OCI-LY7 (cell line): ENCODE measurements around the gene COBLL1. TPM values are rescaled to one million over a fixed set of nuclear protein-coding genes. Genes with fewer than 3 reads are reported as not detected.

Experiments used
- BruUV-seq: library from RNA; stranded (reverse); fragments of 400-500 nt; replicated peaks from 2 replicates; lab custom pipeline; 2021; lab: Mats Ljungman, UMichigan
- CTCF ChIA-PET: fragments of 300-600 bp; sonication (Branson Sonifier 250); formaldehyde crosslinking; loops from one replicate; lab custom pipeline; 2022; ENCODE audit warnings: antibody characterized with exemption; ENCODE audit not compliant: unreplicated experiment; lab: Charles Lee
- POLR2A ChIA-PET: fragments of 300-600 bp; sonication (Branson Sonifier 250); formaldehyde crosslinking; loops from one replicate; lab custom pipeline; 2022; ENCODE audit warnings: antibody characterized with exemption; lab: Charles Lee
- DNase-seq: peaks from one replicate; pipeline ENCODE4 v3.0.0-alpha.2; 2015; ENCODE audit warnings: low spot score
- H2AFZ ChIP-seq: fragments of 200-600 bp; sonication (generic), shearing (Covaris generic); 2 replicates; pipeline ENCODE4 v1.6.1; 2014; ENCODE audit warnings: mild to moderate bottlenecking, antibody characterized with exemption, low read length, moderate library complexity
- H3K27ac ChIP-seq: fragments of 200-600 bp; sonication (generic); 2 replicates; pipeline ENCODE4 v1.5.1; 2014; ENCODE audit warnings: mixed run types, low read depth, mild to moderate bottlenecking, moderate library complexity, low read length, inconsistent platforms; ENCODE audit not compliant: poor library complexity, severe bottlenecking
- H3K36me3 ChIP-seq: fragments of 200-600 bp; sonication (generic); 2 replicates; pipeline ENCODE4 v1.6.1; 2014; ENCODE audit warnings: mild to moderate bottlenecking, antibody characterized with exemption, low read length, moderate library complexity, mixed read lengths; ENCODE audit not compliant: insufficient read depth
- H3K4me1 ChIP-seq: fragments of 200-600 bp; sonication (generic); 2 replicates; pipeline ENCODE4 v1.5.1; 2014; ENCODE audit warnings: mild to moderate bottlenecking, low read length; ENCODE audit not compliant: insufficient read depth, poor library complexity, severe bottlenecking
- H3K4me2 ChIP-seq: fragments of 200-600 bp; sonication (generic); 2 replicates; pipeline ENCODE4 v1.6.1; 2014; ENCODE audit warnings: mild to moderate bottlenecking, low read length
- H3K4me3 ChIP-seq: fragments of 200-600 bp; sonication (generic); 2 replicates; pipeline ENCODE4 v1.5.1; 2014; ENCODE audit warnings: mild to moderate bottlenecking, low read depth, low read length; ENCODE audit not compliant: poor library complexity, severe bottlenecking
- H3K79me2 ChIP-seq: fragments of 200-600 bp; sonication (generic); 2 replicates; pipeline ENCODE4 v1.6.1; 2016; ENCODE audit warnings: low read depth, mild to moderate bottlenecking, low read length, moderate library complexity, mixed read lengths; ENCODE audit not compliant: insufficient read depth
- H3K9me2 ChIP-seq: fragments of 200-600 bp; sonication (generic); 2 replicates; pipeline ENCODE4 v1.6.1; 2016; ENCODE audit warnings: mild to moderate bottlenecking, low read length, mixed read lengths; ENCODE audit not compliant: insufficient read depth
- H3K9me3 ChIP-seq: fragments of 200-600 bp; sonication (generic); 2 replicates; pipeline ENCODE4 v1.6.1; 2014; ENCODE audit warnings: mild to moderate bottlenecking, mixed run types, low read length, mixed read lengths
- H4K20me1 ChIP-seq: fragments of 200-600 bp; sonication (generic); 2 replicates; pipeline ENCODE4 v1.6.1; 2014; ENCODE audit warnings: mild to moderate bottlenecking, antibody characterized with exemption, low read length, moderate library complexity, mixed read lengths; ENCODE audit not compliant: insufficient read depth
- CTCF ChIP-seq: fragments of 200-600 bp; sonication (generic); conservative IDR thresholded peaks from 2 replicates; pipeline ENCODE4 v1.5.1; 2014; ENCODE audit warnings: mild to moderate bottlenecking, antibody characterized with exemption, low read length, moderate library complexity, mixed read lengths
- EZH2phosphoT487 ChIP-seq: fragments of 200-600 bp; sonication (generic); IDR thresholded peaks from 2 replicates; pipeline ENCODE4 v1.6.1; 2018; ENCODE audit warnings: low read depth, borderline replicate concordance, mild to moderate bottlenecking, mixed run types, antibody characterized with exemption, low read length, moderate library complexity, mixed read lengths
- intact Hi-C: fragments of 100-400 bp; cut with micrococcal nuclease; formaldehyde crosslinking; loops from one replicate; pipeline ENCODE4 v1.10.0; 2022; ENCODE audit not compliant: unreplicated experiment
- total RNA-seq, 2 experiments: library from RNA; depleted of rRNA in 1 of 2; stranded (reverse); fragments of >200 nt in 1 of 2; shearing (Covaris generic) in 1 of 2; gene quantifications; 2 replicates each; pipeline ENCODE4 v1.2.3, GENCODE V29; 2014 to 2022

COBLL1 gene
- total RNA-seq, 2 experiments from 2014 or later: 0.79 to 40.7 TPM

- Histone ChIP-seq H3K79me2 (no peaks in the 10 kb centered on the region), H2AFZ (no peak overlapping the region), H3K9me3 (no peaks in the 10 kb centered on the region), H3K4me3 (no peak overlapping the region), H3K27ac (no peak overlapping the region), H4K20me1 (no peaks in the 10 kb centered on the region), H3K4me1 (no peaks in the 10 kb centered on the region), H3K36me3 (no peaks in the 10 kb centered on the region), H3K9me2 (no peaks in the 10 kb centered on the region), H3K4me2 (no peak overlapping the region)
- ChIA-PET POLR2A (interaction anchor here (0.6 to 2.4 kb wide), 9 partner anchors 10 to 99 kb away, joined by 3 to 17 read pairs (median 3); no protein-coding TSS in a partner anchor), CTCF (no interaction called here)
- no peak for DNase-seq
- no peak for TF ChIP-seq EZH2phosphoT487
- no peak for TF ChIP-seq CTCF
- intact Hi-C loops: loop anchor here (5.0 kb wide), 1 partner anchor 64 kb away; no protein-coding TSS in a partner anchor
- no TSS peak for BruUV-seq
Observed at GRCh38 chr2:164826293-164827243, 15.1 kb downstream of the COBLL1 start.

GRCh38 chr2:164824872-164825271 is 16.8 kb downstream of the COBLL1 start:
- Histone ChIP-seq H4K20me1 (no peaks in the 10 kb centered on the region), H3K9me2 (no peaks in the 10 kb centered on the region), H3K4me3 (no peak overlapping the region), H2AFZ (no peak overlapping the region), H3K36me3 (no peaks in the 10 kb centered on the region), H3K4me1 (no peaks in the 10 kb centered on the region), H3K27ac (no peak overlapping the region), H3K79me2 (no peaks in the 10 kb centered on the region), H3K9me3 (no peaks in the 10 kb centered on the region), H3K4me2 (no peak overlapping the region)
- ChIA-PET CTCF (no interaction called here), POLR2A (interaction anchor here (0.8 to 1.0 kb wide), 2 partner anchors 8 to 17 kb away, joined by 3 to 4 read pairs; partner anchors contain the start of gene COBLL1)
- DNase-seq: no peak
- intact Hi-C loops: loop anchor here (5.0 kb wide), 1 partner anchor 63 kb away; no protein-coding TSS in a partner anchor
- BruUV-seq: no TSS peak
- no peak for TF ChIP-seq EZH2phosphoT487
- no peak for TF ChIP-seq CTCF
